ENCODE results near the gene XRCC6.
A peak's percentile ranks its signal among the peaks of the same experiment; 100 is the strongest.

The XRCC6 gene

GRCh38 chr22:41574847-41575381 is 46.2 kb upstream of the XRCC6 start:
- H3K4me1 ChIP-seq (ENCODE audit: control insufficient read depth, insufficient read depth, low read depth, low read length), result peaks cover 16% of the 10 kb centered on the region
- H2AFZ ChIP-seq (ENCODE audit: low read depth, low read length), result no peak overlapping the region
- peaks cover 40 to 67% of the 10 kb centered on the region in 2 experiments for H3K36me3 ChIP-seq (ENCODE audit: control insufficient read depth in 1 of 2, insufficient read depth in 2 of 2, low read depth in 1 of 2, low read length in 2 of 2)
- H3K9me3 ChIP-seq (ENCODE audit: control insufficient read depth, low read length), result no peaks in the 10 kb centered on the region
- no peak overlapping the region for H4K8ac ChIP-seq (ENCODE audit: low read length)
- no peak overlapping the region for H2BK15ac ChIP-seq (ENCODE audit: low read depth, poor library complexity, severe bottlenecking)
- H2BK5ac ChIP-seq (ENCODE audit: low read depth, low read length, poor library complexity, severe bottlenecking), result no peak overlapping the region
- H3K18ac ChIP-seq (ENCODE audit: low read depth in 1 of 2, low read length in 2 of 2), result no peak overlapping the region
- H2BK12ac ChIP-seq (ENCODE audit: low read length in 2 of 2), result no peak overlapping the region
- no peak for DNase-seq
- H3K27me3 ChIP-seq (ENCODE audit: control insufficient read depth in 1 of 2, insufficient read depth in 1 of 2, low read length in 2 of 2), result no peaks in the 10 kb centered on the region
- no peak overlapping the region for H3K4me3 ChIP-seq (ENCODE audit: insufficient read depth in 1 of 2, low read depth in 1 of 2, low read length in 2 of 2)
- 94% methylated on average over 26 of the region's 26 CpGs for WGBS
- H3K4me2 ChIP-seq (ENCODE audit: low read length, poor library complexity, severe bottlenecking), result no peak overlapping the region
- no peak overlapping the region for H3K4ac ChIP-seq (ENCODE audit: low read depth in 1 of 2, low read length in 2 of 2)
- H3K23ac ChIP-seq (ENCODE audit: low read length in 2 of 2), result no peak overlapping the region
- H2AK5ac ChIP-seq (ENCODE audit: low read length, severe bottlenecking), result no peak overlapping the region
- no peak overlapping the region for H3K27ac ChIP-seq (ENCODE audit: low read length, poor library complexity, severe bottlenecking)
- H3K14ac ChIP-seq (ENCODE audit: low read length in 2 of 2), result no peak overlapping the region
- H4K91ac ChIP-seq (ENCODE audit: low read length), result no peak overlapping the region
- H3K9ac ChIP-seq (ENCODE audit: low read length), result peak overlapping the region; percentile 62
- H2BK120ac ChIP-seq (ENCODE audit: low read depth, low read length), result no peak overlapping the region
- no peaks in the 10 kb centered on the region for H3K79me1 ChIP-seq (replicated peaks; ENCODE audit: low read length, poor library complexity, severe bottlenecking)

- no peak overlapping the region for H3K27ac ChIP-seq (ENCODE audit: low read length, poor library complexity, severe bottlenecking)
- no peak for DNase-seq
- H2AK5ac ChIP-seq (ENCODE audit: low read length, severe bottlenecking), result no peak overlapping the region
- WGBS, result 94% methylated on average over 15 of the region's 15 CpGs
- H3K4ac ChIP-seq (ENCODE audit: low read depth in 1 of 2, low read length in 2 of 2), result no peak overlapping the region
- H4K8ac ChIP-seq (ENCODE audit: low read length), result no peak overlapping the region
- H3K23ac ChIP-seq (ENCODE audit: low read length in 2 of 2), result no peak overlapping the region
- H2BK15ac ChIP-seq (ENCODE audit: low read depth, poor library complexity, severe bottlenecking), result no peak overlapping the region
- no peaks in the 10 kb centered on the region for H3K27me3 ChIP-seq (ENCODE audit: control insufficient read depth in 1 of 2, insufficient read depth in 1 of 2, low read length in 2 of 2)
- H3K36me3 ChIP-seq (ENCODE audit: control insufficient read depth in 1 of 2, insufficient read depth in 2 of 2, low read depth in 1 of 2, low read length in 2 of 2), result peaks cover 45 to 73% of the 10 kb centered on the region in 2 experiments
- H2BK120ac ChIP-seq (ENCODE audit: low read depth, low read length), result no peak overlapping the region
- H2BK5ac ChIP-seq (ENCODE audit: low read depth, low read length, poor library complexity, severe bottlenecking), result no peak overlapping the region
- H3K9me3 ChIP-seq (ENCODE audit: control insufficient read depth, low read length), result no peaks in the 10 kb centered on the region
- H3K9ac ChIP-seq (ENCODE audit: low read length), result peak overlapping the region; percentile 62
- H3K4me1 ChIP-seq (ENCODE audit: control insufficient read depth, insufficient read depth, low read depth, low read length), result peaks cover 17% of the 10 kb centered on the region
- H2AFZ ChIP-seq (ENCODE audit: low read depth, low read length), result no peak overlapping the region
- no peaks in the 10 kb centered on the region for H3K79me1 ChIP-seq (replicated peaks; ENCODE audit: low read length, poor library complexity, severe bottlenecking)
- no peak overlapping the region for H3K4me2 ChIP-seq (ENCODE audit: low read length, poor library complexity, severe bottlenecking)
- H3K18ac ChIP-seq (ENCODE audit: low read depth in 1 of 2, low read length in 2 of 2), result no peak overlapping the region
- no peak overlapping the region for H3K14ac ChIP-seq (ENCODE audit: low read length in 2 of 2)
- no peak overlapping the region for H3K4me3 ChIP-seq (ENCODE audit: insufficient read depth in 1 of 2, low read depth in 1 of 2, low read length in 2 of 2)
- no peak overlapping the region for H4K91ac ChIP-seq (ENCODE audit: low read length)
- no peak overlapping the region for H2BK12ac ChIP-seq (ENCODE audit: low read length in 2 of 2)
Observed at GRCh38 chr22:41575533-41575932, 45.6 kb upstream of the XRCC6 start.

GRCh38 chr22:41576877-41577276 is 44.2 kb upstream of the XRCC6 start:
- no peak overlapping the region for H3K27ac ChIP-seq (ENCODE audit: low read length, poor library complexity, severe bottlenecking)
- no peak overlapping the region for H3K23ac ChIP-seq (ENCODE audit: low read length in 2 of 2)
- no peaks in the 10 kb centered on the region for H3K27me3 ChIP-seq (ENCODE audit: control insufficient read depth in 1 of 2, insufficient read depth in 1 of 2, low read length in 2 of 2)
- no peak overlapping the region for H3K4me2 ChIP-seq (ENCODE audit: low read length, poor library complexity, severe bottlenecking)
- no peaks in the 10 kb centered on the region for H3K9me3 ChIP-seq (ENCODE audit: control insufficient read depth, low read length)
- H2AK5ac ChIP-seq (ENCODE audit: low read length, severe bottlenecking), result no peak overlapping the region
- H4K91ac ChIP-seq (ENCODE audit: low read length), result no peak overlapping the region
- 57% methylated on average over 9 of the region's 9 CpGs for WGBS
- peak overlapping the region; percentile 9 for H4K8ac ChIP-seq (ENCODE audit: low read length)
- no peak overlapping the region for H3K18ac ChIP-seq (ENCODE audit: low read depth in 1 of 2, low read length in 2 of 2)
- DNase-seq, result peak; percentile 67
- peaks cover 49 to 75% of the 10 kb centered on the region in 2 experiments for H3K36me3 ChIP-seq (ENCODE audit: control insufficient read depth in 1 of 2, insufficient read depth in 2 of 2, low read depth in 1 of 2, low read length in 2 of 2)
- no peak overlapping the region for H3K4ac ChIP-seq (ENCODE audit: low read depth in 1 of 2, low read length in 2 of 2)
- H3K14ac ChIP-seq (ENCODE audit: low read length in 2 of 2), result no peak overlapping the region
- H2BK12ac ChIP-seq (ENCODE audit: low read length in 2 of 2), result no peak overlapping the region
- H2BK15ac ChIP-seq (ENCODE audit: low read depth, poor library complexity, severe bottlenecking), result no peak overlapping the region
- peaks cover 17% of the 10 kb centered on the region for H3K4me1 ChIP-seq (ENCODE audit: control insufficient read depth, insufficient read depth, low read depth, low read length)
- H2BK5ac ChIP-seq (ENCODE audit: low read depth, low read length, poor library complexity, severe bottlenecking), result no peak overlapping the region
- no peak overlapping the region for H2AFZ ChIP-seq (ENCODE audit: low read depth, low read length)
- no peak overlapping the region for H3K4me3 ChIP-seq (ENCODE audit: insufficient read depth in 1 of 2, low read depth in 1 of 2, low read length in 2 of 2)
- H3K9ac ChIP-seq (ENCODE audit: low read length), result no peak overlapping the region
- H2BK120ac ChIP-seq (ENCODE audit: low read depth, low read length), result no peak overlapping the region
- no peaks in the 10 kb centered on the region for H3K79me1 ChIP-seq (replicated peaks; ENCODE audit: low read length, poor library complexity, severe bottlenecking)

- Histone ChIP-seq H2BK120ac (ENCODE audit: low read depth, low read length) (no peak overlapping the region), H3K14ac (ENCODE audit: low read length in 2 of 2) (no peak overlapping the region), H2BK12ac (ENCODE audit: low read length in 2 of 2) (no peak overlapping the region), H2AK5ac (ENCODE audit: low read length, severe bottlenecking) (no peak overlapping the region), H3K36me3 (ENCODE audit: control insufficient read depth in 1 of 2, insufficient read depth in 2 of 2, low read depth in 1 of 2, low read length in 2 of 2) (peaks cover 60 to 80% of the 10 kb centered on the region in 2 experiments), H2BK5ac (ENCODE audit: low read depth, low read length, poor library complexity, severe bottlenecking) (no peak overlapping the region), H3K4me3 (ENCODE audit: insufficient read depth in 1 of 2, low read depth in 1 of 2, low read length in 2 of 2) (no peak overlapping the region), H3K18ac (ENCODE audit: low read depth in 1 of 2, low read length in 2 of 2) (no peak overlapping the region), H2AFZ (ENCODE audit: low read depth, low read length) (no peak overlapping the region), H4K8ac (ENCODE audit: low read length) (no peak overlapping the region), H3K23ac (ENCODE audit: low read length in 2 of 2) (no peak overlapping the region), H2BK15ac (ENCODE audit: low read depth, poor library complexity, severe bottlenecking) (no peak overlapping the region), H3K9me3 (ENCODE audit: control insufficient read depth, low read length) (no peaks in the 10 kb centered on the region), H4K91ac (ENCODE audit: low read length) (no peak overlapping the region), H3K27me3 (ENCODE audit: control insufficient read depth in 1 of 2, insufficient read depth in 1 of 2, low read length in 2 of 2) (no peaks in the 10 kb centered on the region), H3K4me1 (ENCODE audit: control insufficient read depth, insufficient read depth, low read depth, low read length) (peaks cover 17% of the 10 kb centered on the region), H3K9ac (ENCODE audit: low read length) (no peak overlapping the region), H3K27ac (ENCODE audit: low read length, poor library complexity, severe bottlenecking) (no peak overlapping the region), H3K4ac (ENCODE audit: low read depth in 1 of 2, low read length in 2 of 2) (no peak overlapping the region), H3K79me1 (replicated peaks; ENCODE audit: low read length, poor library complexity, severe bottlenecking) (no peaks in the 10 kb centered on the region), H3K4me2 (ENCODE audit: low read length, poor library complexity, severe bottlenecking) (no peak overlapping the region)
- no peak for DNase-seq
- WGBS, result 97% methylated on average over 8 of the region's 8 CpGs
Observed at GRCh38 chr22:41578114-41578513, 43.0 kb upstream of the XRCC6 start.

Data from mesenchymal stem cell (in vitro differentiated cells and primary cell).